Tibial nerve (tissue), 4 donors: ENCODE results near the gene FGFR3. TPM values are rescaled to one million over a fixed set of nuclear protein-coding genes. Genes with fewer than 3 reads are reported as not detected.

ENCODE experiments used
- DNase-seq, 2 donors: peaks; one replicate each; pipeline ENCODE4 v3.0.0-alpha.2; 2019; ENCODE audit warnings: low spot score in 2 of 2
- H3K27ac ChIP-seq, 4 donors: fragments of 200-600 bp; sonication (generic) in 3 of 4; one replicate each; pipeline ENCODE4 v1.5.1; 2017 to 2019; ENCODE audit warnings: mild to moderate bottlenecking in 1 of 4
- H3K27me3 ChIP-seq, 2 donors: fragments of 200-600 bp; sonication (generic) in 1 of 2; one replicate each; pipeline versions ENCODE4 v1.5.1 to v1.6.0; 2017 to 2019
- H3K36me3 ChIP-seq, 3 donors: fragments of 200-600 bp; sonication (generic); one replicate each; pipeline ENCODE4 v1.5.1; 2018 to 2019
- H3K4me1 ChIP-seq, 4 donors: fragments of 200-600 bp; sonication (generic) in 3 of 4; one replicate each; pipeline ENCODE4 v1.5.1; 2017 to 2019
- H3K4me3 ChIP-seq, 4 donors: fragments of 200-600 bp; sonication (generic) in 3 of 4; one replicate each; pipeline ENCODE4 v1.5.1; 2017 to 2019; ENCODE audit warnings: mild to moderate bottlenecking in 1 of 4, moderate library complexity in 1 of 4
- H3K9me3 ChIP-seq, 4 donors: fragments of 200-600 bp; sonication (generic) in 3 of 4; one replicate each; pipeline ENCODE4 v1.5.1; 2017 to 2019
- CTCF ChIP-seq, 5 experiments: fragments of 200-600 bp in 3 of 5; fragments of 450-650 bp in 2 of 5; sonication (generic) in 3 of 5; IDR thresholded peaks; one replicate each; pipeline ENCODE4 v1.5.1; 2016 to 2019; ENCODE audit warnings: antibody characterized with exemption in 5 of 5, mild to moderate bottlenecking in 3 of 5, moderate library complexity in 2 of 5
- EP300 ChIP-seq, 2 donors: sonication (generic); formaldehyde crosslinking; IDR thresholded peaks; one replicate each; pipeline ENCODE4 v1.6.1; 2017; ENCODE audit warnings: antibody characterized with exemption in 2 of 2, mild to moderate bottlenecking in 1 of 2
- POLR2A ChIP-seq, 2 donors: fragments of 450-650 bp; IDR thresholded peaks; one replicate each; pipeline ENCODE4 v1.6.1; 2017; ENCODE audit warnings: antibody characterized with exemption in 2 of 2, mild to moderate bottlenecking in 2 of 2, moderate library complexity in 2 of 2
- WGBS, 2 donors: methylation state at CpG; one replicate each; pipeline ENCODE4 v1.1.5; 2018; 5-methylcytosine and 5-hydroxymethylcytosine counted together
- total RNA-seq, 4 donors: library from RNA; depleted of rRNA; stranded (reverse); fragments of >200 nt; gene quantifications; one replicate each; pipeline ENCODE4 v1.1.0, GENCODE V29; 2016

Gene FGFR3
- total RNA-seq, 4 donors from 2014 or later = 2.7 to 11.2 (median 5.1) TPM

GRCh38 chr4:1798580-1799386, 5.7 kb downstream of the FGFR3 start:
- H3K9me3 ChIP-seq = no peaks in the 10 kb centered on the region
- peaks cover 0 to 7% (median 0%) of the 10 kb centered on the region in 3 donors for H3K36me3 ChIP-seq
- H3K4me3 ChIP-seq = no peak overlapping the region
- peaks cover 0 to 20% (median 9%) of the 10 kb centered on the region in 4 donors for H3K4me1 ChIP-seq
- WGBS, 2 donors = 84 to 86% methylated on average over 22 to 30 of the region's 30 CpGs
- no peak for TF ChIP-seq EP300 (IDR thresholded peaks at IDR 0.05)
- TF ChIP-seq POLR2A (IDR thresholded peaks at IDR 0.05) = no peak
- no peak for TF ChIP-seq CTCF (IDR thresholded peaks at IDR 0.05)
- DNase-seq = no peak
- H3K27ac ChIP-seq = no peak overlapping the region
- peaks cover 0 to 40% of the 10 kb centered on the region in 2 donors for H3K27me3 ChIP-seq

- Histone ChIP-seq H3K9me3 (no peaks in the 10 kb centered on the region), H3K27ac (no peak overlapping the region), H3K36me3 (peaks cover 0 to 11% (median 0%) of the 10 kb centered on the region in 3 donors), H3K27me3 (peaks cover 0 to 33% of the 10 kb centered on the region in 2 donors), H3K4me3 (no peak overlapping the region), H3K4me1 (peaks cover 0 to 11% (median 5%) of the 10 kb centered on the region in 4 donors)
- no peak for DNase-seq
- WGBS, 2 donors = 90 to 97% methylated on average over 27 to 29 of the region's 41 CpGs
- TF ChIP-seq EP300 (IDR thresholded peaks at IDR 0.05) = no peak
- TF ChIP-seq POLR2A (IDR thresholded peaks at IDR 0.05) = no peak
- TF ChIP-seq CTCF (IDR thresholded peaks at IDR 0.05) = no peak
These were observed 6.6 kb downstream of the FGFR3 start for GRCh38 chr4:1799387-1800375.

GRCh38 chr4:1800805-1801204, 7.7 kb downstream of the FGFR3 start:
- DNase-seq = no peak
- Histone ChIP-seq H3K36me3 (peaks cover 0 to 11% (median 0%) of the 10 kb centered on the region in 3 donors), H3K4me1 (no peaks in the 10 kb centered on the region), H3K9me3 (no peaks in the 10 kb centered on the region), H3K27ac (no peak overlapping the region), H3K4me3 (no peak overlapping the region), H3K27me3 (peaks cover 0 to 23% of the 10 kb centered on the region in 2 donors)
- 86 to 90% methylated on average over 4 to 9 of the region's 10 CpGs for WGBS, 2 donors
- no peak for TF ChIP-seq CTCF (IDR thresholded peaks at IDR 0.05)
- TF ChIP-seq POLR2A (IDR thresholded peaks at IDR 0.05) = no peak
- TF ChIP-seq EP300 (IDR thresholded peaks at IDR 0.05) = no peak

- Histone ChIP-seq H3K36me3 (peaks cover 0 to 11% (median 0%) of the 10 kb centered on the region in 3 donors), H3K4me3 (no peak overlapping the region), H3K27me3 (peaks cover 0 to 17% of the 10 kb centered on the region in 2 donors), H3K4me1 (no peaks in the 10 kb centered on the region), H3K27ac (no peak overlapping the region), H3K9me3 (no peaks in the 10 kb centered on the region)
- no peak for TF ChIP-seq CTCF (IDR thresholded peaks at IDR 0.05)
- no peak for TF ChIP-seq POLR2A (IDR thresholded peaks at IDR 0.05)
- no peak for TF ChIP-seq EP300 (IDR thresholded peaks at IDR 0.05)
- no peak for DNase-seq
- 94 to 95% methylated on average over 34 to 38 of the region's 56 CpGs for WGBS, 2 donors
These were observed 8.3 kb downstream of the FGFR3 start for GRCh38 chr4:1801286-1801958.
